K562 (cell line): ENCODE results near the gene TELO2. TPM values are rescaled to one million over a fixed set of nuclear protein-coding genes. Genes with fewer than 3 reads are reported as not detected.

Experiments
- ATAC-seq: fragments of 200-7000 bp; cut with Tn5 transposase; 3 replicates; pipeline ENCODE4 v1.9.1; 2020; ENCODE audit warnings: moderate library complexity
- BruUV-seq: library from RNA; stranded (reverse); fragments of 400-500 nt; replicated peaks from 2 replicates; lab custom pipeline; 2021; lab: Mats Ljungman, UMichigan
- CTCF ChIA-PET: fragments of 300-600 bp; formaldehyde crosslinking; extraction: SDS; loops from one replicate; lab custom pipeline; 2021; ENCODE audit warnings: low intra/inter-chr PET ratio; lab: Yijun Ruan, JAX
- POLR2A ChIA-PET: fragments of 300-600, 350-650 bp; sonication (Branson Sonifier 250); formaldehyde crosslinking; extraction: SDS; loops from one replicate; lab custom pipeline; 2021; ENCODE audit warnings: antibody characterized with exemption, inconsistent platforms; lab: Yijun Ruan, JAX
- DNase-seq, 4 experiments: peaks; one replicate each; pipeline versions ENCODE4 v3.0.0 to v3.0.0-alpha.2; 2011 to 2018; ENCODE audit warnings: low spot score in 3 of 4, mixed read lengths in 3 of 4; ENCODE audit errors: extremely low read depth in 1 of 4
- FAIRE-seq: peaks from 2 replicates; lab custom pipeline; 2011; peaks lifted over from hg19 to GRCh38; lab: Jason Lieb, UNC
- H2AFZ ChIP-seq: 2 replicates; pipeline ENCODE4 v1.6.0; 2011; ENCODE audit warnings: low read depth, low read length, control low read depth, inconsistent platforms
- H3K27ac ChIP-seq: fragments of 200-600 bp; 3 replicates; pipeline ENCODE4 v1.8.0; 2011; ENCODE audit warnings: low read depth, mild to moderate bottlenecking, control low read depth, inconsistent platforms, low read length, moderate library complexity, mixed read lengths; ENCODE audit errors: extremely low read depth
- H3K27me3 ChIP-seq, 2 experiments: fragments of 300-600 bp in 1 of 2; 2 replicates in 1 of 2; 3 replicates in 1 of 2; pipeline versions ENCODE4 v1.6.0 to v1.8.0; 2011; ENCODE audit warnings: inconsistent platforms in 2 of 2, low read length in 2 of 2, mild to moderate bottlenecking in 1 of 2, mixed read lengths in 1 of 2, moderate library complexity in 1 of 2; ENCODE audit not compliant: control insufficient read depth in 2 of 2, insufficient read depth in 2 of 2
- H3K36me3 ChIP-seq: fragments of 300-600 bp; 3 replicates; pipeline ENCODE4 v1.8.0; 2011; ENCODE audit warnings: mild to moderate bottlenecking, low read length, inconsistent platforms; ENCODE audit not compliant: control insufficient read depth, insufficient read depth
- H3K4me1 ChIP-seq, 2 experiments: fragments of 200-600 bp in 1 of 2; replicated peaks in 1 of 2; 2 replicates in 1 of 2; 3 replicates in 1 of 2; pipeline versions ENCODE4 v1.5.1 to v1.8.0; 2011; ENCODE audit warnings: inconsistent platforms in 2 of 2, low read length in 2 of 2, mild to moderate bottlenecking in 1 of 2, mixed read lengths in 1 of 2, moderate library complexity in 1 of 2; ENCODE audit not compliant: control insufficient read depth in 2 of 2, insufficient read depth in 2 of 2
- H3K4me2 ChIP-seq: 2 replicates; pipeline ENCODE4 v1.6.1; 2011; ENCODE audit warnings: low read length, control low read depth, inconsistent platforms, mixed read lengths; ENCODE audit not compliant: insufficient read depth
- H3K4me3 ChIP-seq: fragments of 200-600 bp; sonication (generic), shearing (Covaris generic); 2 replicates; pipeline ENCODE4 v1.5.1; 2016; ENCODE audit warnings: control low read depth, inconsistent platforms
- H3K79me2 ChIP-seq: fragments of 200-600 bp; 3 replicates; pipeline ENCODE4 v1.8.0; 2011; ENCODE audit warnings: low read length, inconsistent platforms; ENCODE audit not compliant: control insufficient read depth, insufficient read depth
- H3K9ac ChIP-seq, 2 experiments: 2 replicates each; pipeline versions ENCODE4 v1.6.0 to v1.6.1; 2011; ENCODE audit warnings: low read depth in 2 of 2, low read length in 2 of 2, control low read depth in 1 of 2, inconsistent platforms in 1 of 2, mild to moderate bottlenecking in 1 of 2, mixed read lengths in 1 of 2; ENCODE audit not compliant: insufficient read depth in 1 of 2
- H3K9me1 ChIP-seq: one replicate; pipeline ENCODE4 v1.6.0; 2011; ENCODE audit warnings: inconsistent platforms, mild to moderate bottlenecking, low read length, moderate library complexity; ENCODE audit not compliant: control insufficient read depth, insufficient read depth
- H3K9me3 ChIP-seq: replicated peaks from 2 replicates; pipeline ENCODE4 v1.5.1; 2011; ENCODE audit warnings: low read depth, low read length, inconsistent platforms; ENCODE audit not compliant: control insufficient read depth, insufficient read depth
- H4K20me1 ChIP-seq: replicated peaks from 2 replicates; pipeline ENCODE4 v1.6.1; 2011; ENCODE audit warnings: low read length, inconsistent platforms, mixed read lengths; ENCODE audit not compliant: control insufficient read depth, insufficient read depth
- GATAD2B ChIP-seq: fragments of 450-650 bp; IDR thresholded peaks from 2 replicates; pipeline ENCODE4 v1.6.1; 2017; ENCODE audit warnings: mild to moderate bottlenecking, borderline replicate concordance
- HNRNPL ChIP-seq: fragments of 200-400 bp; formaldehyde crosslinking; IDR thresholded peaks from 2 replicates; pipeline ENCODE4 v1.6.1; 2017; ENCODE audit warnings: low read depth, mild to moderate bottlenecking, low read length
- PHTF2 ChIP-seq: fragments of 250-450 bp; sonication (Bioruptor Pico); IDR thresholded peaks from 2 replicates; pipeline ENCODE4 v1.5.0; 2021; ENCODE audit warnings: mild to moderate bottlenecking
- RAD21 ChIP-seq, 2 experiments: fragments of 250-450 bp in 1 of 2; fragments of 450-650 bp in 1 of 2; sonication (Bioruptor Pico) in 1 of 2; formaldehyde crosslinking in 1 of 2; IDR thresholded peaks in 1 of 2; conservative IDR thresholded peaks in 1 of 2; 2 replicates each; pipeline versions ENCODE4 v1.4.0 to v1.8.0; 2020 to 2022; ENCODE audit warnings: mild to moderate bottlenecking in 2 of 2, moderate library complexity in 1 of 2
- whole genome bisulfite sequencing: fragments of 100-300 bp; shearing (Covaris generic); methylation state at CpG from one replicate; pipeline ENCODE4 v1.1.6; 2016; ENCODE audit warnings: low coverage, mixed read lengths; ENCODE audit not compliant: insufficient coverage; ENCODE audit errors: missing lambda C conversion rate; 5-methylcytosine and 5-hydroxymethylcytosine counted together
- in situ Hi-C: fragments of 300-500 bp; cut with MboI; formaldehyde crosslinking; loops from 4 replicates; pipeline ENCODE4 v1.15.0; 2018; ENCODE audit warnings: inconsistent platforms, mixed read lengths
- intact Hi-C: fragments of 100-400 bp; cut with micrococcal nuclease; formaldehyde crosslinking; loops from 2 replicates; pipeline ENCODE4 v1.14.2; 2022
- polyA plus RNA-seq, 8 experiments: library from polyadenylated mRNA; depleted of rRNA in 4 of 8; stranded (reverse) in 5 of 8; unstranded in 3 of 8; fragments of >200 nt; fragmentation: Nextera tagmentation in 2 of 8; fragmentation: Illumina TruSeq in 1 of 8; extraction: Ambion mirVana in 2 of 8; extraction: Trizol in 1 of 8; gene quantifications; 2 replicates each; pipeline versions ENCODE4 v1.2.1 to v1.2.3, GENCODE V29; 2011 to 2014; ENCODE audit warnings: inconsistent platforms in 1 of 8, missing spikeins in 1 of 8
- total RNA-seq, 7 experiments: library from RNA; depleted of rRNA in 6 of 7; stranded (reverse); fragments of >200 nt in 6 of 7; fragmentation: Illumina TruSeq in 2 of 7; extraction: Trizol in 2 of 7; gene quantifications; 2 replicates each; pipeline versions ENCODE4 v1.2.1 to v1.2.3, GENCODE V29; 2011 to 2021; ENCODE audit warnings: low replicate concordance in 1 of 7
- TF ChIP-seq, protein P1 (sequence below), 3 experiments: IDR thresholded peaks in 2 of 3; conservative IDR thresholded peaks in 1 of 3; 2 replicates each; pipeline ENCODE4 v1.5.1; 2011 to 2012; ENCODE audit warnings: low read length in 3 of 3, mild to moderate bottlenecking in 3 of 3, control low read depth in 2 of 3, improper control_type of control experiment in 1 of 3, inconsistent platforms in 1 of 3, low read depth in 1 of 3, mixed read lengths in 1 of 3, moderate library complexity in 1 of 3; ENCODE audit not compliant: insufficient read depth in 2 of 3

The TELO2 gene
- total and polyA plus RNA-seq, 9 of the 15 experiments (the other 6 are each of a cell fraction or from before 2014, with no cell fraction given) = 0.51 to 91.8 (median 14.5) TPM

DNA sequence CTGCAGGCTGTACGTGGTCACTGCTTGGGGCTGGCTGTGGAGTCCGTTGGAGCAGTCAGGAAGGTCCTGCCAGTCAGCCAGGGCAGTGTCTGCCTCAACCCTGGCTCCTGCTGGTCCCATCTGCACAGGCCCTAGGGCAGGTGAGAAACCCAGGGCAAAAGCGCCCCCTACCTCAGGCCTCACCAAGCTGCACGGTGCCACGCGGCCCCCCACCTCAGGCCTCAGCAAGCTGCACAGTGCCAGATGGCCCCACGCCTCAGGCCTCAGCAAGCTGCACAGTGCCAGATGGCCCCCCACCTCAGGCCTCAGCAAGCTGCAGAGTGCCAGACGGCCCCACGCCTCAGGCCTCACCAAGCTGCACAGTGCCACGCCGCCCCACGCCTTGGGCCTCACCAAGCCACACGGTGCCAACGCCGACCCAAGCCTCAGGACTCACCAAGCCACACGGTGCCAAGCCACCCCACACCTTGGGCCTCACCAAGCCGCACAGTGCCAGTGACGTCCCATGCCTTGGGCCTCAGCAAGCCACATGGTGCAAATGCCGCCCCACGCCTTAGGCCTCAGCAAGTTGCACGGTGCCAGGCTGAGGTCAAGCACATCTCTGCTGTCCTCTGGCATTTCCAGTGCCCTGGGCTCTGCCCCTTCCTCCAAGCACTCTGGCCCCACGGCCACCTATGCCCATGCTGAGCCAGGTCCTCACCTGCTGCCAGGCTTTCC lies 45.8 kb downstream of the TELO2 start:
- intact Hi-C loops = no loop called here
- no TSS peak for BruUV-seq
- POLR2A ChIA-PET = interaction anchor here (0.6 kb wide), 1 partner anchor 178 kb away, joined by 3 read pairs; no protein-coding TSS in a partner anchor

More for the DNA sequence above, 45.8 kb downstream of the TELO2 start:
- Histone ChIP-seq H4K20me1 (0 out of 2 replicates have a peak, but pooled peaks cover 7% of the 10 kb centered on the region), H3K27me3 (peaks cover 4 to 28% of the 10 kb centered on the region in 2 experiments; a peak in 3 of 5 replicates), H2AFZ (no peak overlapping the region), H3K79me2 (no peaks in the 10 kb centered on the region), H3K27ac (no peak overlapping the region), H3K4me1 (peaks cover 11 to 78% of the 10 kb centered on the region in 2 experiments; a peak in 4 of 5 replicates), H3K9me3 (no peaks in the 10 kb centered on the region), H3K9me1 (no peaks in the 10 kb centered on the region), H3K9ac (no peak overlapping the region; a peak in 1 of 4 replicates), H3K36me3 (no peaks in the 10 kb centered on the region), H3K4me2 (no peak overlapping the region), H3K4me3 (no peak overlapping the region)
- peak in 1 of 4 experiments; percentile 25 for DNase-seq
- TF ChIP-seq RAD21 (CRISPR knock-in tag; conservative IDR thresholded peaks at IDR 0.05 in 1 of 2, IDR thresholded peaks at IDR 0.05 in 1 of 2) (peak in 1 of 2 experiments; percentile 33; a peak in 1 of 4 replicates), GATAD2B (no peak), PHTF2 (CRISPR knock-in tag) (no peak), HNRNPL (0 out of 2 replicates have a peak, but pooled peaks have one; percentile 59)
- TF ChIP-seq, protein P1, sequence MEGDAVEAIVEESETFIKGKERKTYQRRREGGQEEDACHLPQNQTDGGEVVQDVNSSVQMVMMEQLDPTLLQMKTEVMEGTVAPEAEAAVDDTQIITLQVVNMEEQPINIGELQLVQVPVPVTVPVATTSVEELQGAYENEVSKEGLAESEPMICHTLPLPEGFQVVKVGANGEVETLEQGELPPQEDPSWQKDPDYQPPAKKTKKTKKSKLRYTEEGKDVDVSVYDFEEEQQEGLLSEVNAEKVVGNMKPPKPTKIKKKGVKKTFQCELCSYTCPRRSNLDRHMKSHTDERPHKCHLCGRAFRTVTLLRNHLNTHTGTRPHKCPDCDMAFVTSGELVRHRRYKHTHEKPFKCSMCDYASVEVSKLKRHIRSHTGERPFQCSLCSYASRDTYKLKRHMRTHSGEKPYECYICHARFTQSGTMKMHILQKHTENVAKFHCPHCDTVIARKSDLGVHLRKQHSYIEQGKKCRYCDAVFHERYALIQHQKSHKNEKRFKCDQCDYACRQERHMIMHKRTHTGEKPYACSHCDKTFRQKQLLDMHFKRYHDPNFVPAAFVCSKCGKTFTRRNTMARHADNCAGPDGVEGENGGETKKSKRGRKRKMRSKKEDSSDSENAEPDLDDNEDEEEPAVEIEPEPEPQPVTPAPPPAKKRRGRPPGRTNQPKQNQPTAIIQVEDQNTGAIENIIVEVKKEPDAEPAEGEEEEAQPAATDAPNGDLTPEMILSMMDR (IDR thresholded peaks at IDR 0.05 in 2 of 3, conservative IDR thresholded peaks at IDR 0.05 in 1 of 3; ENCODE audit: insufficient read depth in 2 of 3, low read depth in 1 of 3, low read length in 3 of 3) = peak in 2 of 3 experiments; percentile 36 to 50; a peak in 4 of 6 replicates
- in situ Hi-C loops = no loop called here
- FAIRE-seq = no peak
- 40% methylated on average over 16 of the region's 22 CpGs for whole genome bisulfite sequencing
- CTCF ChIA-PET = no interaction called here
- ATAC-seq = peak; percentile 21; the same call in 2 of the 3 replicates
